ENCODE results near the gene ACOT11. TPM values are rescaled to one million over a fixed set of nuclear protein-coding genes. Genes with fewer than 3 reads are reported as not detected.
A peak's percentile ranks its signal among the peaks of the same experiment; 100 is the strongest.
"Not testable (repeated sequence)": the region's sequence is repeated elsewhere in the genome, so short reads cannot be mapped to it uniquely, and the experiment has no call there.

ACOT11 gene
- total RNA-seq, 1 donor from 2014 or later = 1.5 TPM

DNA sequence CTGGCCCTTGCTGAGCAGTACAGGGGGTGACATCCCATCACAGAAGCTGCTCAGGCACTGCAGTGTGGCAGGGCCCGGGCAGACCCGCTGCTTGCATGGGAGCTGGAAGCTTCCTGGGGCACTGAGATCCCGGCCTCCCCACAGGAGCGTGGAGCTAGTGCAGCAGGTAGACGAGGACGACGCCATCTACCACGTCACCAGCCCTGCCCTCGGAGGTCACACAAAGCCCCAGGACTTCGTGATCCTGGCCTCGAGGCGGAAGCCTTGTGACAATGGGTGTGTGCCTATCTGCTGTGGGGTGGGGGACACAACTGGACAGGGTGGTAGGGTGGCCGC is 58.9 kb downstream of the ACOT11 start:
- ATAC-seq (no peak), DNase-seq (ENCODE audit: low spot score) (no peak)

DNA sequence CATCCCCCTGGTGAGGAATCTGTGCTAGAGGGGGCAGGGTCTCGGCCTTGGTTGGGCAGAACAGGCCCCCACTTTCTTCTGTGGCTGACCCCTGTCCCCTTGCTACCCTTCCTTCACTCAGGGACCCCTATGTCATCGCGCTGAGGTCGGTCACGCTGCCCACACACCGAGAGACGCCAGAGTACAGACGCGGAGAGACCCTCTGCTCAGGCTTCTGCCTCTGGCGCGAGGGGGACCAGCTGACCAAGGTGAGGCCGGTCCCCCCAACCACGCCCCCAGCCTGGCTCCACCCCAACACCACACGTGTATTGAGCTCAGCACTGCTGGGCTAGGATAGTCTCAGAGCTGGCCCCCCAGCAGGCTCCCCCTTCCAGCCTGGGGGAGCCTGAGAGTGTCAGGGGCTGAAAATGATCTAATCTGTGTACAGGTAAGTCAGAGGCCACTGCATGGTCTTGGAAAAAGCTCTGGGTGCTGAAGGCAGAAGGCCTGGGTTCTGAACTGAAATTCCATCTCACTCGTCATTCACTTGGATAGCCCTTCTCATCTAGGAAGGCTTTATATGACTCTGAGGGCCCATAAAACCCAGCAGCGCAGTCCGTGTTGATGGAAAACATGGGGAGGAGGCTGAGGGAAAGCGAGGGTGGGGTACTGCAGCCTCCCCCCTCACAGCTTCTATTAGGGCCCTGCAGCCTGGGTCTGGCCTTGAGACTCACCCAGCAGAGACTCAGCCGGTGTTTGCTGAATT is 60.0 kb downstream of the ACOT11 start:
- ATAC-seq (no peak), DNase-seq (ENCODE audit: low spot score) (no peak)

GRCh38 chr1:54608566-54609230 is 60.7 kb downstream of the ACOT11 start:
- ATAC-seq (no peak), DNase-seq (ENCODE audit: low spot score) (no peak)

- ATAC-seq (peak; percentile 64), DNase-seq (ENCODE audit: low spot score) (no peak)
Observed at GRCh38 chr1:54609301-54609921, 61.4 kb downstream of the ACOT11 start.

GRCh38 chr1:54610048-54610447 is 62.0 kb downstream of the ACOT11 start:
- DNase-seq (ENCODE audit: low spot score) (no peak), ATAC-seq (no peak)

GRCh38 chr1:54610601-54611580 is 62.9 kb downstream of the ACOT11 start:
- no peak for ATAC-seq
- no peak for DNase-seq (ENCODE audit: low spot score)

DNA sequence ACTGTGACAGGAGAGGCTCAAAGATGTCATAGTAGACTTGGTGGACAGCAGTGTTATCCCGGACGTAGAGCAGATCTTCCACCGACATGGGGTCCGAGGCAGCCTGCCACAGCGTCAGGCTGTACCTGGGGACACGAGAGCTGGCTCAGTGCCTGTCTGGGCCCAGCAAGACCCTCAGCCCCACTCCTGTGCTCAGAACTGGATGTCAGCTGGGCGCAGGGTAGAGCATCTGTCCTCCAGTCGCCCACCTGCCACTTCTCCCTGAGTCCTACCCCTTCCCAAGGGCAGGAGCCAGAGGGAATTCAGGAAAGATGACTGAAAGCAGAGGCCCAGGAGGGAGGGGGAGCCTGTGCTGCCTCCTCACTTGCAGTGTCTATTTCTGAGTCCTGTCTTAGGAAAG is 63.6 kb downstream of the ACOT11 start:
- ATAC-seq (no peak), DNase-seq (ENCODE audit: low spot score) (no peak)

DNA sequence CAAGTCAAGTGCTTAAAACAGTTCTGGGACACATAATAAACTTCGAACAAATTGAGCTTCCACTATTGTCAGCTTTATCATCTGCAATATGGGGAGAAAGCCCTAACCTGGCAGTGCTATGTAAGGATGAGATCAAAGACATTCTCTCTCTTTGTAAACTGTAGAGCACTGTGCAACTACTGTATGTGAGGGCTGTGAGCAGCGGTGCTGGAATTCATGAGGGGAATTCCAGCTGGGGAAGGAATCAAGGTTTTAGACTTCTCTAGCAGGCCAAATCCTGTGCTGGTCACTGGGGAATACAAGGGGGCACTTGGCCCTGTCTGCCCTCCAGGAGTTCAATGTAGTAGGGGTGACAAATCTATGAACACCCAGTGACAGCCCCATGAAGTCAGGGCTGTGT is 66.0 kb downstream of the ACOT11 start:
- ATAC-seq (no peak), DNase-seq (ENCODE audit: low spot score) (no peak)

GRCh38 chr1:54614563-54614962 is 66.5 kb downstream of the ACOT11 start:
- ATAC-seq = no peak

DNA sequence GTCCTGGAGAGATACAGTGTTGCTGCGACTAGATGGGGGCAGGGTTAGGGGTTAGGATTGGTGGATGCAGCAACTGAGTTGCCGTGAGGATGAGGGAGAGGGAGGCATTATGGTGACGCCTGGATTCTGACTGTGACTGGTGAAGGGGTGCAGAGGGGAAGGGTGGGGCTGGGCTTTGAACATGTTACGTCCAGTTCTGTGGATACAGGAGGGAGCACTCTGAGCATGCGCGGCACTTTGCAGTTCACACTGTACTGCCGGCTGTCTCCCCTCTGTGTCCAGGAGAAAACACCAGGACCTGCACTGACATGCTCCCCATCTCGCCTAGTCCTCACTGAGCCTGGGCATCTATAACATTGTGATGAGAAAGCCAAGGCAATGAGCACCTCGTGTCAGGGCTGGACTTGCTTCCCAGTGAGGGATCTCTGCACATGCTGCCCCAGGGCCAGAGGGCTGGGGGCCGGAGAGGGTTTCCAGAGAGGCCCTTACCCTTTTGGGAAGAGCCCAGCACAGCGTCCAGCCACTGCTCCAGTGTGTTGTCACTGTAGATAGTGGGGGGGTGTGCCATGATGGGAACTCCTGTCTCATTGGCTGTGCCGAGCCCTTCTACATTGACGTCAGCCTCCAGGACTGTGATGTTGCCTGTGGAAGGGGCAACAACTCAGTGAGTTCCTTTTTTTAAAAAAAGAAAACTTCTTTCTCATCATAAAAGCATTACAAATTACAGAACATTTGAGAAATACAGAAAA is 67.7 kb downstream of the ACOT11 start:
- ATAC-seq (peak; percentile 11), DNase-seq (ENCODE audit: low spot score) (no peak)

More at GRCh38 chr1:54614563-54614962, 66.5 kb downstream of the ACOT11 start:
- no peak for DNase-seq (ENCODE audit: low spot score)

GRCh38 chr1:54619749-54620148 is 71.7 kb downstream of the ACOT11 start:
- ATAC-seq (peak; percentile 8), DNase-seq (ENCODE audit: low spot score) (no peak)

DNA sequence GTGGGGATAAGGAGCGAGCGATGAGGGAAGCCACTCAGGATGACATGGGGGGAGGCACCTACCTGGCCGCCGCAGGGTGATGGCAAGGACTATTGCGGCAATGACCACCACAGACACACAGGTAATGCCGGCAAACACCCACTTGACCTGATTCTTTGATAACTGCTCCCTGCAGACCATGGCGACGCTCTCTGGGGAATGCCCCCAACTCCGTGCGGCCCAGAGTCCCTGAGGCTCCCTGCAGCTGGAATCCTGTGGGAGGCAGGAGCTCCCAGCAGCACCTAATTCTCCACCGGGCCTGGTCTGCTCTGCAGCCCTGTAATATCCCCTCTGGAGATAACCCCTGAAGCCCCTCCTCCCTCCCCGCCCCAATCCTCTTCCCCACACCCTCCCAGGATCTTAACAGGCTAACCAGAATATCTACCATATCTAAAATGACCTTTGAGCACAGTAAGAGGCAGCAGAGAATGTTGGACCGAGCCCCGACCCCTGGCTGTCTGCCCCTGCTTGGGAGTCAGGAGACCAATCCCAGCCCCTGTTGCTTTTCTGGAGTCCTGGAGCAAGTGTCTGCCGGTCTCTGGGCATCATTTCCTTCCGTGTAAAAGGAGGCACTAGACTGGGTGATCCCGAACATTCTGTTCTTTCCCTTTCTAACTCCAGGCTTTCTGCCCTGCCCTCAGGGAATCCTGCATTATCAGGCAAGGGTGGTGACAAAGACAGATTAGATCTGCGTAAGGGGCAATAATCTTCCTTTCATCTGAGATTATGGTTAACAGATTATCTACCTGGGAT is 75.4 kb downstream of the ACOT11 start, which contains the start of gene FAM151A:
TSS of gene FAM151A (minus strand) at position 310 of the 792 bp plus-strand sequence. CDS start at position 180, 130 bp downstream.
- DNase-seq (ENCODE audit: low spot score) = peak; percentile 88
- ATAC-seq = peak; percentile 91

GRCh38 chr1:54624466-54625464 is 76.7 kb downstream of the ACOT11 start:
- DNase-seq (ENCODE audit: low spot score) (no peak), ATAC-seq (no peak)

DNA sequence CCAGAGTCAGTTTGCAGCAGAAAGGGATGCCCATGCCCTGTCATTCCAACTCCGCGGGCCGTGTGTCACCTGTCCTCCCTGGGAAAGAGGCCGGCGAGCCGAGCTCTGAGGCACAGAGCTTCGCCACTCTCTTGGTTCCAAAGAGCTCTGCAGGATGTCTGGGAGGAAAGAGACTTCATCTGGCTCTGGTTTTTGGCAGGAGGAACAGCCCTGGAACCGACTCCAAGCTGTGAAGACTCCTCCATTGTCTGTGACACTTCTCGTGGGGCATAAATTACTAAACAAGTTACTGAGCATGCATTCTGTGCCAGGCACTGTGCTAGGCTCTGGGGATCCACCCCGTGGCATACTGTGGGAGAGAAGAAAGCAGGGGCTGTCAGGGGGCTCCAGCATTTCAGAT is 79.2 kb downstream of the ACOT11 start:
- no peak for ATAC-seq
- no peak for DNase-seq (ENCODE audit: low spot score)

DNA sequence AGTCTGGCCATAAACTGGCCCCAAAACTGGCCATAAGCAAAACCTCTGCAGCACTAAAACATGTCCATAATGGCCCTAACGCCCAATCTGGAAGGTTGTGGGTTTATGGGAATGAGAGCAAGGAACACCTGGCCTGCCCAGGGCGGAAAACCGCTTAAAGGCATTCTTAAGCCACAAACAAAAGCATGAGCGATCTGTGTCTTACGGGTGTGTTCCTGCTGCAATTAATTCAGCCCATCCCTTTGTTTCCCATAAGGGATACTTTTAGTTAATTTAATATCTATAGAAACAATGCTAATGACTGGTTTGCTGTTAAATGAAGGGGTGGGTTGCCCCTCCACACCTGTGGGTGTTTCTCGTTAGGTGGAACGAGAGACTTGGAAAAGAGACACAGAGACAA is 87.8 kb downstream of the ACOT11 start:
- DNase-seq (ENCODE audit: low spot score); ATAC-seq: not testable (repeated sequence)

DNA sequence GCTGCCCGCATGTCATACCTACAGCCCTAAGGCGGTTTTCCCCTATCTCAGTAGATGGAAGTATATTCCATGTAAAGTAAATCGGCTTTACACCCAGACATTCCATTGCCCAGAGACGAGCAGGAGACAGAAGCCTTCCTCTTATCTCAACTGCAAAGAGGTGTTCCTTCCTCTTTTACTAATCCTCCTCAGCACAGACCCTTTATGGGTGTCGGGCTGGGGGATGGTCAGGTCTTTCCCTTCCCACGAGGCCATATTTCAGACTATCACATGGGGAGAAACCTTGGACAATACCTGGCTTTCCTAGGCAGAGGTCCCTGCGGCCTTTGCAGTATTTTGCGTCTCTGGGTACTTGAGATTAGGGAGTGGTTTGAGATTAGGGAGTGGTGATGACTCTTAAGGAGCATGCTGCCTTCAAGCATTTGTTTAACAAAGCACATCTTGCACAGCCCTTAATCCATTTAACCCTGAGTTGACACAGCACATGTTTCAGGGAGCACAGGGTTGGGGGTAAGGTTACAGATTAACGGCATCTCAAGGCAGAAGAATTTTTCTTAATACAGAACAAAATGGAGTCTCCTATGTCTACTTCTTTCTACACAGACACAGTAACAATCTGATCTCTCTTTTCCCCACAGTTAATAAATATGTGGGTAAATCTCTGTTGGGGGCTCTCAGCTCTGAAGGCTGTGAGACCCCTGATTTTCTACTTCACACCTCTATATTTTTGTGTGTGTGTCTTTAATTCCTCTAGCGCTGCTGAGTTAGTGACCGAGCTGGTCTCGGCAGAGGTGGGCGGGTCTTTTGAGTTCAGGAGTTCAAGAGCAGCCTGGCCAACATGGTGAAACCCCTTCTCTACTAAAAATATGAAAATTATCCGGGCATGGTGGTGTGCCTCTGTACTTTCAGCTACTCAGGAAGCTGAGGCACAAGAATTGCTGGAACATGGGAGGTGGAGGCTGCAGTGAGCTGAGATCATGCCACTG is 88.7 kb downstream of the ACOT11 start:
- peak; percentile 41 for ATAC-seq
- DNase-seq (ENCODE audit: low spot score) = not testable (repeated sequence)

DNA sequence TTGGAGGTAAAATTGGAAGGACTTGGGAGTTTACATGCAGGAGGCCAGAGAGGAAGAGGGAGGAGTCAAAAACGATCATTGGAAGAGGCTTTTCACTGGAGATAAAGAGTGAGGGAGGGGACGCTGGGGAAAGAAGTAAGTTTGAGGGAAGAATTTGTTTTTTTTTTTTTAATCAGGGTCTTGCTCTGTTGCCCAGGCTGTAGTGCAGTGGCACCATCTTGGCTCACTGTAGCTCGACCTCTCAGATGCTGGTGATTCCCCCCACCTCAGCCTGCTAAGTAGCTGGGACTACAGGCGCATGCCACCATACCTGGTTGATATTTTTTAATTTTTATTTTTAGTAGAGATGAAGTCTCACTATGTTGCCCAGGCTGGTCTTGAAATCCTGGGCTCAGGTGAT is 92.3 kb downstream of the ACOT11 start:
- DNase-seq (ENCODE audit: low spot score) (no peak), ATAC-seq (no peak)
